Activated CD8-positive, alpha-beta memory T cell treated with anti-CD3 and anti-CD28 coated beads, Interleukin-2, amount 50 U/mL, for 48 hours (primary cell): Measurements from ENCODE around the gene CELA3B.
"Not testable (repeated sequence)": the region's sequence is repeated elsewhere in the genome, so short reads cannot be mapped to it uniquely, and the experiment has no call there.

Experiments
- DNase-seq: peaks from one replicate; pipeline ENCODE4 v3.0.0-alpha.2; 2020

CELA3B gene, protein sequence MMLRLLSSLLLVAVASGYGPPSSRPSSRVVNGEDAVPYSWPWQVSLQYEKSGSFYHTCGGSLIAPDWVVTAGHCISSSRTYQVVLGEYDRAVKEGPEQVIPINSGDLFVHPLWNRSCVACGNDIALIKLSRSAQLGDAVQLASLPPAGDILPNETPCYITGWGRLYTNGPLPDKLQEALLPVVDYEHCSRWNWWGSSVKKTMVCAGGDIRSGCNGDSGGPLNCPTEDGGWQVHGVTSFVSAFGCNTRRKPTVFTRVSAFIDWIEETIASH

GRCh38 chr1:21976703-21977239 lies at the start of gene CELA3B:
Gene CELA3B, plus strand, starts transcription at chr1:21977022. Its CDS starts 18 bp downstream, at chr1:21977040.
- not testable (repeated sequence) for DNase-seq

GRCh38 chr1:21927533-21928237 lies 49.1 kb upstream of the CELA3B start:
- DNase-seq, result no peak

DNA sequence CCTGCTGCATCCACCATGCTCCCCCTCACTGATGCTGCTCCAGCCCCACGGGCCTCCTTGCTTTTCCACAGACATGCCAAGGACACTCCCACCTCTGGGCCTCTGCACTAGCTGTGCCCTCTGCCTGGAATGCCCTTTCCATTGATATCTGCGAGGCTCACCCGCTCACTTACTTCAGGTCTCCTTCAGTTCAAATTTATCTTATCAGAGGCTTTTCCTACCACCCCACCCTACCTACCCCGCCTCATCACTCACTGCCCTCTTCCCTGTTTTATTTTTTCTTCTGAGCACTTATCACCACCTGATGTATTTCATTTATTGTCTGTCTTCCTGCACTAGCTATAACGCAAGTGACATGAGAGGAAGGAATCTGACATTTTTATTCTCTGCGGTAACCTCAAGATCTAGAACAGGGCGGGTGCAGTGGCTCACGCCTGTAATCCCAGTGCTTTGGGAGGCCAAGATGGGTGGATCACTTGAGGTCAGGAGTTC lies 46.7 kb upstream of the CELA3B start:
- no peak for DNase-seq

DNA sequence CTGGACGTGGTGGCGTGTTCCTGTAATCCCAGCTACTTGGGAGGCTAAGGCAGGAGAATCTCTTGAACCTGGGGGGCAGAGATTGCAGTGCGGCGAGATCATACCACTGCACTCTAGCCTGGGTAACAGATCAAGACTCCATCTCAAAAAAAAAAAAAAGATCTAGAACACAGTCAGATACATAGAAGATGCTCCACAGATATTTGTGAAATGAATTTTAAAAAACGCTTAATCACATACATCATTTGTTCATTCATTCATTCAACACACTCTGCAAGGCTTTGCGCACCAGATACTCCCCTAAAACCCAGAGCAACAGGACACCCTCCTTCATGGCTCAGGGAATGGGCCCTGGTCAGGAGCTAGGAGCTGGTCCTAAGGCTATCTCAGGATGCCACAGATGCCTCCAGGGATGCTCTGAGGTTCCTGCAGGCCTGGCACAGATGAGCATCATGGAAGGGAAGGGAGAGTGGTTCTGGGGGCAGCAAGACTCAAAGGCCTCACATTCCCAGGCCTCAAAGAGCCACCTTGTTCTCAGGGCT lies 46.1 kb upstream of the CELA3B start:
- DNase-seq, result no peak

- DNase-seq, result no peak
Measured at GRCh38 chr1:21931171-21932093, 45.4 kb upstream of the CELA3B start.

GRCh38 chr1:21932127-21932526 lies 44.7 kb upstream of the CELA3B start:
- DNase-seq, result no peak

DNA sequence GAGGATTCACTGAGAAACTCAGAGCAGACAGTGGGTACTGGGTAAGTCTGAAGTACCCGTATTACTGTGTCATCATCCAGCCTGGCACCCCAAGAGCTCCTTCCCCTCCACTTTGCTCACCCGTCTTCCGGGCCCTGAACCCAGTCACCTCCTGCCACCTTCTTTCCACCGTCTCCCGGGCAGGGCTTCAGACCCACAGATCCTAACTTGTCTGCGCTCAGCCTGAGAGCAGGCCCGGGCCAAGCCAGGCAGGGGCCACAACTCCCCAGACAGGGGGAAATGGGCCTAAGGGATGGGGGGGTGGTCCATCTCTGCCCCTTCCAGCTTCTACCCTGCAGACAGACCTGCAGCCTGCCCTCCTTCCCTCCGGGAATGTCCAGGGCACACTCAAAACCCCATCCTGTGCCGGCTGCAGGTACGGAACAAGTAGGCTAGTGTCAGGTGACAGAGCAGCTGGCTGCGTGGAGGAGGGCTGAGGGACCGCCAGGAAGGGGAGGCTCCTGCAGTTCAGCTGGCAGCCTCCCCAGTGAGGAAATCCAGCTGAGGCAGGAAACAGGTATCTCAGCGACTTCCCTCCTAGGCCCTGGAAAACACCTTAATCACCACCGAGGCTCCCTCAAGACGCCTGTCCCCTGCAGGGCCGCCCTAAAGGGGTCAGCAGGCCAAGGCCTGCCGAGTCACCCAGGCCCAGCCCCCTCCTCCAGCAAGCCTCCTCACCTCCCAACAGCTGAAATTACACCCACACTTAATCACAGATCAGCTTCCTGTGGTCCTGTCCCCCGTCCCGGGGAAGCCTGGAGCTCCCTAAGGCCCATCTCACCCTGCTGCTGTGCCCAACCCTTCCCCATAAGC lies 43.2 kb upstream of the CELA3B start:
- DNase-seq, result no peak

GRCh38 chr1:21935393-21935804 lies 41.4 kb upstream of the CELA3B start:
- DNase-seq, result no peak

DNA sequence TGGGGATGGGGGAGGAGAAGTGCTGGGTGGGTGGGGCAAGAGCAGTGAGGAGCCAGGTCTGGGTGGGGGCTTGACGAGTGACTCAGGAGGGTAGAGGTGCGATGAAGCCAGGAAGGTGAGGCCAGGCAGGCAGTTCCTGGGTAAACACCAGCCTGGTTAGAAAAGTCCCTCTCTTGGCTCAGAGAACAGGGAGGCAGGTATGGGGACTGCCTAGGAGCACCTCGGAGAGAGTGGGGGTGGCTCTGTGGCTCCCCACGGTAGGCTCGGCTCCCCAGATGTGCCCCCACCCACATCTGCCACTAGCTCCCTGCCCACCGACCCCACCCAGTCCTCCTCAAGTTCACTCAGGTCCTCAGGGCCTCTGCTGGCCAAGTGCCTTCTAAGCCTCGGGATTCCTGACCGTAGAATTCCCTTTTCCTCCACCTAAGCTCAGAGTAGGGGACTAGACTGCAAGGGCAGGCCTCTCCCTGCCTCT lies 40.9 kb upstream of the CELA3B start:
- DNase-seq, result no peak

DNA sequence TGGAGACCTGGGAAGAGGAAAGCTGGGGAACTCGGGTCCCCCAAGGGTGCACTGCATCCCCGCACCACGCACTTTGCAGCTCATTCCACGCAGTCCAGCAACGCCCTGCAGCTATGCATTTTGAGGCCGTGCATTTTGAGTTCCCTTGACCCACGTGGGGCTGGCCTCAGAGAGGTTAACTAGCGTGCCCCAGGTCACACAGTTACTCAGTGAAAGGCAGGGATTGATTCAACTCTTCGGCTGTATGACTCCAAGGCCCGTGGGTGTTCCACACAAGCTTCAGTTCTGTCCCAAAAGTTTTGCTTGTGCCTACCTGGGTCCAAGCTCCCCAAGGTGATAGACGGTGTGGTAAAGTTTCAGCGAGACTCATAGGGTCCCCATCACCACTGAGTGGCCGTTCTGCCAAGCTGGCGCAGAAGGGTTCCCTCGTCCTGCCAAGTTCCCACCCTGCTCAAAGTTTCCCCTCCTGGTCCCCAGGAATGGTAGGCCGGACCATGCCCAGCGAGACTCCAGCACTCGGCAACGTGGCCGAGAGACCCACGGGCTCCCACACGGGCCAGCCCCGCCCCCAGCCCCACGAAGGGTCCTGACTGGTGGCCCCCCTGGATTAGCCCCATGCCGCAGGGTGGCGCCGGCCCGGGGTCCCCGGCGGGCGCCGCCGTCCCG lies 40.3 kb upstream of the CELA3B start:
- DNase-seq, result no peak

DNA sequence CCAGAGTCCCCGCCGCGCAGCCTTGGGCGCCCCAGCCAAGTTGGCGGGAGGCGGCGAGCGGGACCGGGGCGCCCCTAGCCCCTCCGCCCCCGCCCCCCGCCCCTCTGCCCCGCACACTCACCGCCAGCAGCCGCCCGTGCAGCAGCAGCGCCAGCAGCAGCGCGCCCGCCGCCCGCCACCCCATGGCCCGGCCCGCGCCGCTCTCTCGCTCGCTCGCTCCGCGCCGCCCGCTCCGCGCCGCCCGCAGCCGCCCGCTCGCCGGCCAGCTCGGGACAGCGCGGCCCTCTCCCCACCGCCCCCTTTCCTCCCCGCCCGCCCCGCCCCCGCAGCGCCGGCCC lies 39.8 kb upstream of the CELA3B start, which contains the start of gene HSPG2:
Gene HSPG2, minus strand, starts transcription at position 277 of the 338 bp plus-strand sequence. Its CDS starts 93 bp downstream, at position 184.
- DNase-seq, result no peak

- peak; percentile 83 for DNase-seq
Measured at GRCh38 chr1:21937372-21938121, 39.3 kb upstream of the CELA3B start.

DNA sequence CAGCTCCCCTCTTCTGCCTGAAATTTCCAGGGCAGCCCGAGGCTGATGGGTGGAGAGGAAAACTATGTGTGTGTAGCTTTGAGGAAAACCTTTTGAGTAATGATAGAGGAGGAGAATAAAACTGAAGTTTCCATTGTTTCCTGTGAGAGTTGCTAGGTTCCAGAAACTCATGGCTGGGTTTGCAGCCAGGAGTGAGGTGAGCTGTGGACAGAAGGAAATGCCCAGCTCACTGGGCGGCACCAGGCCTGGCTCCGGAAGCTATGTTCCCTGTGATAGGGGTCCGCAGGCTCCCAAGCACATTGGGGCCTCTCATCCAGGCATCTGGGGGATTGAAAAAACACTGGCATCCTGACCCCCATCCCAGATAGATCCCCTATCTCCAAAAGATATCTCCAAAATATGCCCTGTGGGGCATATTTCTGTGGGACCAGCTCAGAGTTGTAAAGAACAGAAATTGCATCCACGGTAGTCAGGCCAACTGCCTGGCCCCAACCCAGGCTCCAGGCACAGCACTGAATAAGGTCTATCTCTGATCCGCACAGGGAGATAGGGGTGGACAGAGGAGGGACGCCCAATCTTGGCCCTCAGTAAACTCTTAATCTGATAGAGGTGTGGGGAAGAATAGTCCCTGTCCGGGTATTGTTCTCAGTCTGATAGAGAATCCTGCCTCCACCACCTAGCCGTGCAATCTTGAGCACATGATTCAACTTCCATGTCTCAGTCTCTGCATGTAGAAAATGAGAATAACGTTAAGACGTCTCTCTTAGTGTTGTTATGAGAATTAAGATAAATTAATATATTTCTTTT lies 37.9 kb upstream of the CELA3B start:
- DNase-seq, result no peak

GRCh38 chr1:21939650-21940374 lies 37.0 kb upstream of the CELA3B start:
- no peak for DNase-seq

- no peak for DNase-seq
Measured at GRCh38 chr1:21940492-21940891, 36.3 kb upstream of the CELA3B start.

GRCh38 chr1:21941370-21941769 lies 35.5 kb upstream of the CELA3B start:
- DNase-seq, result no peak

- DNase-seq, result no peak
Measured at GRCh38 chr1:21942464-21942863, 34.4 kb upstream of the CELA3B start.

DNA sequence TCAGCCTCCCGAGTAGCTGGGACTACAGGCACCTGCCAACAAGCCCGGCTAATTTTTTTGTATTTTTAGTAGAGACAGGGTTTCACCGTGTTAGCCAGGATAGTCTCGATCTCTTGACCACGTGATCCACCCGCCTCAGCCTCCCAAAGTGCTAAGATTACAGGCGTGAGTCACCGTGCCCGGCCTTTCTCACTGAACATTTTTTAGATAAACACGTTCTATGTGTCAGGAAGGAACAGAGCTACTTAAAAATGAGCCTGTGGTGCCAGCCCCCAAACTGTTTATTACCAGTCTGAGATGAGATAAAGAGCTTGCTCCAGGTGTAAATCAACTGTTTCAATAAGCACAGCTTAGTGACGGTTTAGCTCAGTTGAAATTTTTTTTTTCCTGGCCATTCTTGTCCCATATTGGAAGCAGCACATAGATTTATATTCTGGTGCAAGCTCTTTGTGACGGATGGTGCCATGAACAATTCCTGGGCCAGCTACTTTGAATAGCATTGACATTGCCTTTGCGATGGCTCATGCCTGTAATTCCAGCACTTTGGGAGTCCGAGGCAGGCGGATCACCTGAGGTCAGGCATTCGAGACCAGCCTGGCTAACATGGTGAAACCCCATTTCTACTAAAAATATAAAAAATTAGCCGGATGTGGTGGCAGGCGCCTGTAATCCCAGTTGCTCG lies 33.7 kb upstream of the CELA3B start:
- DNase-seq, result not testable (repeated sequence)
